ENCODE data around the gene CEP70.

Gene CEP70

DNA sequence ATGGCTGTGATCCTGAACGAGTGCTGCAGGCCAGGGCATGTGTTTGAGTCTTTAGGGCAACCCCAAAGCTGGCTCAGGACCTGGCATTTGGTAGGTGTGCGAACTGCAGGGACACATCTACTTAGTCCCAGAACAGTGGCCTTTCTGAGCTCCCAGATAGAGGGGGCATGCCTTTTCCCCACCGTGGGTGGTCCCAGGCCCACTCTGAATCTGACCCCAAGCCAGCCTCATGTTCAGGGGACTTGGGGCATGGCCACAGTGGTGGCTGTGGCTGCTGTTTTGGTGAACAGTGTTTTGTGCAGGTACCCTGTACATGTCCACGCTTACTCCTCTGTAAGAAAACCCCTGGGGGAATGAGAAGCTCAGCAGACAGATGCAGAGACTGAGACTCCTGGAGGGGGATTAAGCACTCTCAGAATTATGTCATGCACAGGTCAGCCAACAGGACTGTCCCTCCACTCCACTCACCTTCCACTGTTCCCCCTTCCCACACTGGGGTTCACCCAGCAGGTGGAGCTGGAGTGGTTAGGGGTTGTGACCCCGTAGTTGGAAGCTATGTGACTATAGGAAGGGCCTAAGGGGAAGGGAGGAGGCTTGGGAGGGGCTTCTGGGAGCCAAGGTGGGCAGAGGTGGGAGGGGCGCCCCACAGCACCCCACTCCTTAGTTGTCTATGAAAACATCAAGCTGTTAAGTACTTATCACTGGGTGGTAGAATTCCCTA, 143.2 kb downstream of the CEP70 start:
- H3K9me3 ChIP-seq (ENCODE audit: control insufficient read depth, insufficient read depth, low read depth, low read length) = 0 out of 2 replicates have a peak, but pooled peaks cover 2% of the 10 kb centered on the region
- no peak overlapping the region for H3K27ac ChIP-seq (ENCODE audit: low read depth, low read length)
- H3K27me3 ChIP-seq (ENCODE audit: control insufficient read depth, insufficient read depth, low read length) = no peaks in the 10 kb centered on the region
- H3K36me3 ChIP-seq (ENCODE audit: control insufficient read depth, insufficient read depth, low read length) = peaks cover 9% of the 10 kb centered on the region
- no peak overlapping the region for H3K4me3 ChIP-seq (ENCODE audit: low read depth, low read length)
- peaks cover 17% of the 10 kb centered on the region for H3K4me1 ChIP-seq (ENCODE audit: control insufficient read depth, insufficient read depth, low read length)
- H3K9ac ChIP-seq (ENCODE audit: low read length) = no peak overlapping the region

DNA sequence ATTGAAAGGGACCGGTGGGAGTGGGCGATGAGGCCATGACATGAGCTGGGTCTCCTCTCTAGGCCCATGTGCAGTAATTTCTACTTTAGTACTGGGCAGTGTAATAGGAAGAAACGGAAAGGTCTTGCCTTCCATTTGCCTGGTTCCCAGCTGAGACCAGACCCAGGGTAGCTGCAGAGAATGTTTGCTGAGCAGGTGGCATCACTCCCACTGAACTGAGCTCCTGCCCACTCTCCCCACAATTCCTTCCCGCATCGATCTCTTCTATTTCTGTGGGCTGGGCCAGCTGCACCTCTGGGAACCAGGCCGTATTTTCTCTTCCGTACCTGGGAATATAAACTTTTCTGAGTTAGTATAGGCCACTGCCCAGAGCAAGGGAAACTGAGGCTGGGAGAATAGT, 143.9 kb downstream of the CEP70 start:
- Histone ChIP-seq H3K27ac (ENCODE audit: low read depth, low read length) (no peak overlapping the region), H3K9ac (ENCODE audit: low read length) (no peak overlapping the region), H3K36me3 (ENCODE audit: control insufficient read depth, insufficient read depth, low read length) (peaks cover 3% of the 10 kb centered on the region), H3K4me3 (ENCODE audit: low read depth, low read length) (no peak overlapping the region), H3K9me3 (ENCODE audit: control insufficient read depth, insufficient read depth, low read depth, low read length) (no peaks in the 10 kb centered on the region), H3K4me1 (ENCODE audit: control insufficient read depth, insufficient read depth, low read length) (peaks cover 17% of the 10 kb centered on the region), H3K27me3 (ENCODE audit: control insufficient read depth, insufficient read depth, low read length) (no peaks in the 10 kb centered on the region)

DNA sequence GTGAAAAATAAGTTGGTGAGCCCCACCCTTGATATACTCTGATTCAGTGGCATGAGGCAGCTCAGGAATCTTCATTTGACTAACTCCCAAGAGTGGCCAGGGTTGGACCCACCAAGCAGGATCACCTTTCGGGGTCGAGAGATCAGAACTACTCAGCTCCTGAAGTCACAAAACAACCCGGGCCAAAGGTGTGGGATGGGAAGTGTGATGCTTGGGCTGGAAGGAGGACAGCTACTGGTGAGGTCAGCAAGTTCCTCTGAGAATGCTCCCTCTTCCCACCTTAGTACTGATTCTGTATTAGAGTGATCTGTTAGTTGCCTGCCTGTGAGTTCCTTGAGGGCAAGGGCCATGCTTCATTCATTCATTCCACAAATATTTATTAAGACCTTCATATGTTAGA, 144.6 kb downstream of the CEP70 start:
- no peak overlapping the region for H3K27ac ChIP-seq (ENCODE audit: low read depth, low read length)
- H3K9ac ChIP-seq (ENCODE audit: low read length) = no peak overlapping the region
- H3K4me3 ChIP-seq (ENCODE audit: low read depth, low read length) = no peak overlapping the region
- no peaks in the 10 kb centered on the region for H3K36me3 ChIP-seq (ENCODE audit: control insufficient read depth, insufficient read depth, low read length)
- no peaks in the 10 kb centered on the region for H3K27me3 ChIP-seq (ENCODE audit: control insufficient read depth, insufficient read depth, low read length)
- no peaks in the 10 kb centered on the region for H3K9me3 ChIP-seq (ENCODE audit: control insufficient read depth, insufficient read depth, low read depth, low read length)
- peaks cover 17% of the 10 kb centered on the region for H3K4me1 ChIP-seq (ENCODE audit: control insufficient read depth, insufficient read depth, low read length)

DNA sequence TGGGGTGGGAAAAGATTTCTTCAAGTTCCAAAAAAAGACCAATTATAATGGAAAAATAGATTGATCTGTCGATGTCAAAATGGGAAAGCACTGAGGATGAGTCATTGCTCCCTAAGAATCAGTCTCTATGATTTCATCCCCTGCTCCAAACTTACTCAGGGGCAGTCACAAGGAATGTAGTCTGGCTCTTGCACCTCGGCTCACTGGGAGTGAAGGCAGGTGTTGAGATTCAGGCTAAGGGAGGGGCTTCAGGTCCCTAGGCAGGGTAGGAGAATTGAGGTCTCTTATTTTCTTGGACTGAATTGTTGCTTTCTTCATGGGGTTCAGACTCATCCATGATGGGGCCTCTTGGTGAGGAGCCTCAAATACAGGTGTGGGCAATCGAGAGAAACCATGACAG, 145.4 kb downstream of the CEP70 start:
- no peaks in the 10 kb centered on the region for H3K9me3 ChIP-seq (ENCODE audit: control insufficient read depth, insufficient read depth, low read depth, low read length)
- no peak overlapping the region for H3K9ac ChIP-seq (ENCODE audit: low read length)
- no peak overlapping the region for H3K4me3 ChIP-seq (ENCODE audit: low read depth, low read length)
- H3K27ac ChIP-seq (ENCODE audit: low read depth, low read length) = no peak overlapping the region
- H3K36me3 ChIP-seq (ENCODE audit: control insufficient read depth, insufficient read depth, low read length) = no peaks in the 10 kb centered on the region
- no peaks in the 10 kb centered on the region for H3K27me3 ChIP-seq (ENCODE audit: control insufficient read depth, insufficient read depth, low read length)
- H3K4me1 ChIP-seq (ENCODE audit: control insufficient read depth, insufficient read depth, low read length) = peaks cover 17% of the 10 kb centered on the region

DNA sequence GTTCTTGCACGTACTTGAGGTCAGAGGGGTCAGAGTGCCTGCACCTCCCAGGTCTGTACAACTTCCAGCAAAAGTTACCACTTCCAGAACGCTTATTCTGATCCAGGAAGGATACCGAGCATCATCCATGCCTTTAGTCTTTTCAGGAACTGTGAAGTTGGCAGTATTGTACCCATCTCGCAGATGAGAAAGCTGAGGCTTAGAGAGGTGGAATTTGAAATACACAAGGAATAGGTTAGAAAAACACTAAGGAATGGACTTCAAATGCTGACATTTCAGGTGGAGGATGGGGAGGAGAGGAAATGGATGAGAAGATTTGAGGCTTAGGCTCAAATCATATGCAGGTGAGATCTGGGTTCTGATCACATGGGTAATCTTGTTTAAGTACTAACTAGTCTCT, 148.4 kb downstream of the CEP70 start:
- H3K4me1 ChIP-seq (ENCODE audit: control insufficient read depth, insufficient read depth, low read length) = peaks cover 23% of the 10 kb centered on the region; the same call in 1 of the 2 replicates
- H3K9me3 ChIP-seq (ENCODE audit: control insufficient read depth, insufficient read depth, low read depth, low read length) = no peaks in the 10 kb centered on the region
- no peaks in the 10 kb centered on the region for H3K36me3 ChIP-seq (ENCODE audit: control insufficient read depth, insufficient read depth, low read length)
- no peak overlapping the region for H3K27ac ChIP-seq (ENCODE audit: low read depth, low read length)
- no peaks in the 10 kb centered on the region for H3K27me3 ChIP-seq (ENCODE audit: control insufficient read depth, insufficient read depth, low read length)
- H3K9ac ChIP-seq (ENCODE audit: low read length) = no peak overlapping the region
- H3K4me3 ChIP-seq (ENCODE audit: low read depth, low read length) = no peak overlapping the region

DNA sequence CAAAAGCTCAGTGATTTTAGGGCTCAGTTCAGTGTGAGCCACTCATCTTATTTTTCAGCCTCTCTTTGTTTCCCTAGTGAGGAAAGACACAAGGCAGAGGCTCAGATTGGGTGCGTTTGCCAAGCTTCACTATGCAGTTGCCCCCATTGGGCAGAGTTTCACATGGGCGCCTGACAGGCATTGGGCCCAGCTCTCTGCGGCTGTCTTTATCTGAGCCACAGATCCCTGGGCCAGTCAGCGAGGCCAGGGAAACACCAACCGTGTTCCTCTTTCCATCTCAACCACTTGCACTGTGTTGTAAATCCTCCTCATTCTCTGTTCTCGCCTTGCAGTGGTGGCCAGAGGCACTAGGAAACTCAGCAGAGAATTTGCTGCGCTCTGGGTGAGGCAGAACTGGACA, 148.8 kb downstream of the CEP70 start:
- Histone ChIP-seq H3K36me3 (ENCODE audit: control insufficient read depth, insufficient read depth, low read length) (no peaks in the 10 kb centered on the region), H3K4me1 (ENCODE audit: control insufficient read depth, insufficient read depth, low read length) (peaks cover 27% of the 10 kb centered on the region; the same call in 1 of the 2 replicates), H3K27ac (ENCODE audit: low read depth, low read length) (no peak overlapping the region), H3K9ac (ENCODE audit: low read length) (no peak overlapping the region), H3K27me3 (ENCODE audit: control insufficient read depth, insufficient read depth, low read length) (no peaks in the 10 kb centered on the region), H3K4me3 (ENCODE audit: low read depth, low read length) (no peak overlapping the region), H3K9me3 (ENCODE audit: control insufficient read depth, insufficient read depth, low read depth, low read length) (no peaks in the 10 kb centered on the region)
